ENCODE measurements around the gene THADA. TPM values are rescaled to one million over a fixed set of nuclear protein-coding genes. Genes with fewer than 3 reads are reported as not detected.

The THADA gene
- total RNA-seq, 1 experiment from 2014 or later = 20.1 TPM

DNA sequence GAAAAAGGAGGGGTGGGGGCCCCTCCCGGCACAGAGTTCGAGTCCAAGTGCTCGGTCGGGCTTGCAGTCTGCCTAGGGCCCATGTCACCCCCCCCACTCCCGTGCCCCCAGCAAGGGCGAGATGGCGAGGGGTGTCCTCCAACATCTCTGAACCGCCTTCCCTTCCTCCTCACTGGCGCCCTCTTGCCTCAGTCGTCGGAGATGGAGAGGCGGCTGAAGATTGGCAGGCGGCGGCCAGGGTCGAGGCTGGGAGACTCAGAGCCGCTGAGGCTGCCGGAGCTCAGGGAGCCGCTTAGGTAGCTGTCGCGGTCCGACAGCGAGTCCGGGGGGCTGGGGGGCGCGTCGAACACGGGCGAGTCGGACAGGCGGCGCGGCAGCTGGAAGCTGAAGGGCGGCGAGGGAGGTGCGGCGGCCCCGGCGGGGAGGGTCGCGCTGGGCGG, 371.7 kb downstream of the THADA start:
- no peak overlapping the region for H3K27ac ChIP-seq (ENCODE audit: insufficient read length, low read depth, low read length)
- H3K4me2 ChIP-seq (ENCODE audit: insufficient read depth, insufficient read length, low read length) = peak overlapping the region; percentile 46

More for the DNA sequence above, 371.7 kb downstream of the THADA start:
- DNase-seq = peak; percentile 78
- Histone ChIP-seq H2BK20ac (ENCODE audit: low read depth, low read length, poor library complexity, severe bottlenecking) (no peak overlapping the region), H3K18ac (ENCODE audit: insufficient read length, low read depth, low read length) (no peak overlapping the region), H3K27me3 (ENCODE audit: insufficient read depth, low read length) (no peaks in the 10 kb centered on the region), H2BK15ac (ENCODE audit: low read depth, low read length) (no peak overlapping the region), H3K4ac (ENCODE audit: low read depth, low read length) (no peak overlapping the region), H2AFZ (ENCODE audit: low read length) (no peak overlapping the region), H4K5ac (ENCODE audit: insufficient read length, low read depth, low read length) (no peak overlapping the region), H3K56ac (ENCODE audit: insufficient read length, low read depth, low read length) (no peak overlapping the region), H3K9me3 (ENCODE audit: control insufficient read depth, low read depth, low read length) (no peaks in the 10 kb centered on the region), H4K91ac (ENCODE audit: insufficient read length, low read depth, low read length) (no peak overlapping the region), H3K9ac (ENCODE audit: extremely low read depth, insufficient read length, low read length) (peak overlapping the region; percentile 26), H2BK120ac (ENCODE audit: low read depth, low read length, poor library complexity, severe bottlenecking) (no peak overlapping the region), H3K79me2 (ENCODE audit: insufficient read depth, low read length) (peaks cover 16% of the 10 kb centered on the region; the same call in 1 of the 2 replicates), H3K23me2 (ENCODE audit: insufficient read length, low read depth, low read length, poor library complexity, severe bottlenecking) (peaks cover 7% of the 10 kb centered on the region), H3K23ac (ENCODE audit: insufficient read length, low read depth, low read length) (no peak overlapping the region), H2AK5ac (ENCODE audit: insufficient read length, low read length) (no peak overlapping the region), H3K14ac (ENCODE audit: insufficient read depth, low read length) (no peak overlapping the region; the same call in 1 of the 2 replicates), H4K8ac (replicated peaks; ENCODE audit: insufficient read length, low read depth, low read length) (no peak overlapping the region), H2BK5ac (ENCODE audit: insufficient read length, low read length) (no peak overlapping the region), H3T11ph (ENCODE audit: low read length) (no peak overlapping the region), H3K79me1 (ENCODE audit: insufficient read depth, low read depth, low read length, poor library complexity, severe bottlenecking) (no peaks in the 10 kb centered on the region), H2BK12ac (ENCODE audit: insufficient read length, low read depth, low read length) (no peak overlapping the region), H4K20me1 (ENCODE audit: control insufficient read depth, insufficient read depth, insufficient read length) (peaks cover 2% of the 10 kb centered on the region), H3K4me1 (ENCODE audit: insufficient read depth, low read length) (peaks cover 5% of the 10 kb centered on the region)
- peaks cover 13 to 37% (median 22%) of the 10 kb centered on the region in 3 experiments for H3K36me3 Mint-ChIP-seq (ENCODE audit: insufficient read depth in 1 of 3, low read depth in 3 of 3)
- peaks cover 0 to 2% of the 10 kb centered on the region in 2 experiments; a peak in 1 of 5 replicates for H3K9me3 Mint-ChIP-seq
- peaks cover 1% of the 10 kb centered on the region; the same call in 1 of the 2 replicates for H3K27me3 Mint-ChIP-seq (ENCODE audit: low read depth)
- peaks cover 48 to 53% of the 10 kb centered on the region in 2 experiments for H3K4me1 Mint-ChIP-seq
- TF ChIP-seq, protein P1, sequence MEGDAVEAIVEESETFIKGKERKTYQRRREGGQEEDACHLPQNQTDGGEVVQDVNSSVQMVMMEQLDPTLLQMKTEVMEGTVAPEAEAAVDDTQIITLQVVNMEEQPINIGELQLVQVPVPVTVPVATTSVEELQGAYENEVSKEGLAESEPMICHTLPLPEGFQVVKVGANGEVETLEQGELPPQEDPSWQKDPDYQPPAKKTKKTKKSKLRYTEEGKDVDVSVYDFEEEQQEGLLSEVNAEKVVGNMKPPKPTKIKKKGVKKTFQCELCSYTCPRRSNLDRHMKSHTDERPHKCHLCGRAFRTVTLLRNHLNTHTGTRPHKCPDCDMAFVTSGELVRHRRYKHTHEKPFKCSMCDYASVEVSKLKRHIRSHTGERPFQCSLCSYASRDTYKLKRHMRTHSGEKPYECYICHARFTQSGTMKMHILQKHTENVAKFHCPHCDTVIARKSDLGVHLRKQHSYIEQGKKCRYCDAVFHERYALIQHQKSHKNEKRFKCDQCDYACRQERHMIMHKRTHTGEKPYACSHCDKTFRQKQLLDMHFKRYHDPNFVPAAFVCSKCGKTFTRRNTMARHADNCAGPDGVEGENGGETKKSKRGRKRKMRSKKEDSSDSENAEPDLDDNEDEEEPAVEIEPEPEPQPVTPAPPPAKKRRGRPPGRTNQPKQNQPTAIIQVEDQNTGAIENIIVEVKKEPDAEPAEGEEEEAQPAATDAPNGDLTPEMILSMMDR (conservative IDR thresholded peaks at IDR 0.05) = peak; percentile 63
- H3K27ac Mint-ChIP-seq = peak overlapping the region in 2 of 3 experiments; percentile 87 to 95; a peak in 5 of 7 replicates
- no CpG with 5 or more reads among the region's 41 CpGs for WGBS (ENCODE audit: extremely low coverage, insufficient read length, low lambda C conversion rate)
- H3K4me3 Mint-ChIP-seq = peak overlapping the region; percentile 96

Measured in H9 (cell line).